GM18508 (cell line): ENCODE results near the gene CDHR3.

Experiments used
- ATAC-seq: cut with Tn5 transposase; IDR thresholded peaks from one replicate; pipeline ENCODE4 v1.9.1; 2021; ENCODE audit warnings: moderate number of reproducible peaks; ENCODE audit not compliant: insufficient read depth, unreplicated experiment

CDHR3 gene

DNA sequence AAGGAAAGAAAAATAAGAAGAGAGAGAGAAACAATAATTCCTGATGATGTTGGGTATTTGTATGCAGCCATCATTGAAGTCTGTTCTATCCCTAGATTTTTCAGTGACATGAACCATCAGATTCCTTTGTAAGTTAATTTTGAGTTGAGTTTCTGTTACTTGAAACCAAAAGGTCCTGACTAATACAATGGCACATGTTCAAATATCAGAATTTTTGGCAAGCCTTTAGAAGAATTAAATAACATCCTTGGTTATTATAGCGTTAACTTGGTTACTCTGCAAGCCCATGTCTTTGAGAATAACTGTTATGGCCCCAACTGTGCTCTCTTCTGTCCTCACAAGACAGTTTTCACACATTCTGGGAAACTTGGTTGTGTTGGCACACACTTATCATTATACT is 82.5 kb downstream of the CDHR3 start:
- no peak for ATAC-seq

GRCh38 chr7:106047184-106047583 is 84.1 kb downstream of the CDHR3 start:
- no peak for ATAC-seq

- no peak for ATAC-seq
Observed at GRCh38 chr7:106047818-106048705, 85.0 kb downstream of the CDHR3 start.

DNA sequence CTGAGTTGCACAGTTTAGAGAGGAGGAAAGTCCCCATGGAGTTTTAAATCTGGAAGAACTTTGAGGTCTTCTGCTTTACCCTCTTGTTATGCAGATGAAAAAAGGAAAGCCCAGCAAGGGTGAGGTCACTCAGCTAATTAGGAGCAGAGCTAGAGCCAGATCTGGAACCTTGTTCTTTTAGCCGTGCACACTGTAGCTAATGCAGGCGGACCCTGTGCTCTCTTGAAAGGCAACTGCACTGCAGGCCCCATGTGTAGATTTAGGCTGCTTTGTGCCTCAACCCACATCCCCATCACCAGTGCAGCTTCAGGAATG is 85.6 kb downstream of the CDHR3 start:
- ATAC-seq = no peak

DNA sequence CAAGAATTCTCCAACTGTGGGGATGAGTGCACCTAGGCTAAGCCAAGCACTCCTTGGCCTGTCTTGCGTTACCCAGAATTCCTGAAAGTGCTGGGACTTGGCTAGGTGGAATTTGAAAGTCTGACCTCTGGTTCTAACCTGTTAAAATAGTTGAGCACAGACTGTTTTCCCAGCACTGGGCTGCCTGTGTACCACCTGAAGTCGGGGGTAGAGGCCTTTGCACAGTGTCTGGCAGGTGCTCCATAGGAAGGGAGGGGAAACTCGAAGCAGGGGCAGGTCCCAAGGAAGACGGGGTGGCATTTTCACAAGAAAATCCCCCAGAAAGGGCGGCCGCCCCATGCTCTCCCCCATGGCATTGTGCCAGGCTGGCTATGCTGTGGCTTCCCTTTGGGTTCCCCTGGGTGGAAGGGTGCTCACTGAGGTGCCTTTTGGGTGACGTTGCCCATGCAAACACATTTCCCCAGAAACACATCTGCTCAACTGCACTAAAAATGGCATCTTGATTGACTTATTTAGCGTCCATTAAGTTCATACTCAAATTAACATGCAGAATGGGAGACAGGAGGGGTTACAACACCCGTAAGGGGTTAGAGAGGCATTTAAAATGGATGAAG is 86.2 kb downstream of the CDHR3 start:
- ATAC-seq = no peak

- ATAC-seq = no peak
Observed at GRCh38 chr7:106050002-106050745, 87.1 kb downstream of the CDHR3 start.

- no peak for ATAC-seq
Observed at GRCh38 chr7:106050746-106051117, 87.7 kb downstream of the CDHR3 start.

GRCh38 chr7:106052681-106053080 is 89.6 kb downstream of the CDHR3 start:
- ATAC-seq = no peak

GRCh38 chr7:106053109-106053508 is 90.0 kb downstream of the CDHR3 start:
- ATAC-seq = no peak

DNA sequence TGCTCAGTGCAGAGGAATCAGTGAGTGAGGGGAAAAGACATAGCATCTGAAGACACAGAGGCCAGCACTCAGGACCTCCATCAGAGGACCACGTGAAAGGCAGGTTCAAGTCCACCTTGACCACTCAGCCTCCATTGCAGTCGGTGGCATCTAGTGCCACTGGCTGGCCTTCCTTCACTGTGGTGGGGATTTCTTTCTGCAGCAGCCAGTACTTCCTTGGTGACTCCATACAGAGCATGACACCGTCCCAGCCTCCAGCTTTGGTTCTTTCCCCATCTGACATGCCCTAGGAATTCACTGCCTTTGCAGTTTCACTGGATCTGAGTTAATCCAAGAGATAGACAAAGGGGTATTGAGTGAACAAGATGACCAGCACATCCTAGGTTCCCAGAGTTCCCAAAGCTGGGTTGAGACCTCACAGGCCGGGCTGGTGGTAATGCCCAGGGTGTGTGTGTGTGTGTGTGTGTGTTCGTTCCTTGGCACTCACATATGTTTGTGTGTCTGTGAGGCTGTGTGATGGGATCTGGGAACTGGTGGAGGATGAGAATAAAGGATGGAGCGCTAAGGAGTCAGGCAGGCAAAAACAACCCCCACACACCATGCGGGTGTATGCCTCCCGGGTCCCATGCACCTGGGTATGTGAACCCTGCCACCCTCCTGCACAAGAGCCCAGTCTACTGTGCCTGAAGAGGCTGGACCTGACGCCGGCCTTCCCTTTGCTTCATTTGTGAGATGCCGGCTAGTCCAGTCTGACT is 91.3 kb downstream of the CDHR3 start:
- no peak for ATAC-seq

DNA sequence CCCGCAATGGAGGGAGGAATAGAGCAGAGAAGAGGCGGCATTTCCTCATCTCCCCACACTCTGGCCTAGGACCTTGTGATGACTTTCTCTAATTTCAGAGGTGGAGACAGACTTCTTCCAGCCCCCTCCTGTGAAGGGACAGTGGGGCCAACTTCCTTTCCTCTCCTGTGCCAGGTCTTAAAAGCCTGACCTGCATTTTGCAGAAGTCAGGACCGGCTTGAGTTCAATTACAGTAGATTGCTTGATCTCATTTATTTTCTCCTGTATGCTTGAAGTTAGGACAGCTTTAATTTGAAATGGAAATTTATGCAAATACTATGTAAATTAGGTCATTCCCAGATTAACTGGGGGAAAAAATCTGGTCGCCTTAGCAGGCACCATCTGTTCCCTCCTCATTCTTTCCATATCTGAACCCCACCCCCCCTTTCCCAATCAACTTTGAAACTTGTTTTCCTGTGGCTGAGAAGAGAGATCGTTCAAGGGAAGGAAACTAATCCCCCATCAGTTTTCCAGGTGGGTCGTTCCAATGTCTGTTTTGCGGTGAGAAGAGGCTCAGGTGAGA is 92.0 kb downstream of the CDHR3 start:
- ATAC-seq = no peak

DNA sequence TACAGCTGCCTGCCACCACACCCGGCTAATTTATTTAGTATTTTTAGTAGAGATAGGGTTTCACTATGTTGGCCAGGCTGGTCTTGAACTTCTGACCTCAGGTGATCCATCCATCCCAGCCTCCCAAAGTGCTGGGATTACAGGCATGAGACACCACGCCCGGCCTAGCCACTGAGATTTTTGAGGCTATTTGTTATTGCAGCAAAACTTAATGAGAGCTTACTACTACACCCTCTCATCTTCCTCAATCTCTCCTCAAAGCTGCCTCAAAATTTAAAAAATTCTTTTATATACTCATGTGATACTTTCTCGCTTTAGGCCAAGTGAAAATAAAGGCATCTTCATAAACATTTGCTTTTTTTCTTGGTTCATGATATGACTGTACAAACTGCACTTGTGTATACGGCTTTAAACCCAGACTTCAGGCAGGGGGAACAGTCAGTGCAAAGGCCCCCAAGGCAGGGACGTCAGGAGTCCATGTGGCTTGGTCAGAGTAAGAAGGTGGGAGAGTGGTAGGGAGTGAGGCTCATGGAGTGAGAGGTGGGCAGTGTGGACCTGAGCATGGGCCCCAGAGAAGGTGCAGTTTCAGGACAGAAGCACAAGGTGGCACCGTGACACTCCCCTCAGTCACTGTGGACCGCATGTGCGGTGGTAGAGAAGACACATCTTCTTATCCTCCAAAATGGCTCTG is 93.6 kb downstream of the CDHR3 start:
- ATAC-seq = no peak

- ATAC-seq = no peak
Observed at GRCh38 chr7:106057204-106057961, 94.3 kb downstream of the CDHR3 start.

DNA sequence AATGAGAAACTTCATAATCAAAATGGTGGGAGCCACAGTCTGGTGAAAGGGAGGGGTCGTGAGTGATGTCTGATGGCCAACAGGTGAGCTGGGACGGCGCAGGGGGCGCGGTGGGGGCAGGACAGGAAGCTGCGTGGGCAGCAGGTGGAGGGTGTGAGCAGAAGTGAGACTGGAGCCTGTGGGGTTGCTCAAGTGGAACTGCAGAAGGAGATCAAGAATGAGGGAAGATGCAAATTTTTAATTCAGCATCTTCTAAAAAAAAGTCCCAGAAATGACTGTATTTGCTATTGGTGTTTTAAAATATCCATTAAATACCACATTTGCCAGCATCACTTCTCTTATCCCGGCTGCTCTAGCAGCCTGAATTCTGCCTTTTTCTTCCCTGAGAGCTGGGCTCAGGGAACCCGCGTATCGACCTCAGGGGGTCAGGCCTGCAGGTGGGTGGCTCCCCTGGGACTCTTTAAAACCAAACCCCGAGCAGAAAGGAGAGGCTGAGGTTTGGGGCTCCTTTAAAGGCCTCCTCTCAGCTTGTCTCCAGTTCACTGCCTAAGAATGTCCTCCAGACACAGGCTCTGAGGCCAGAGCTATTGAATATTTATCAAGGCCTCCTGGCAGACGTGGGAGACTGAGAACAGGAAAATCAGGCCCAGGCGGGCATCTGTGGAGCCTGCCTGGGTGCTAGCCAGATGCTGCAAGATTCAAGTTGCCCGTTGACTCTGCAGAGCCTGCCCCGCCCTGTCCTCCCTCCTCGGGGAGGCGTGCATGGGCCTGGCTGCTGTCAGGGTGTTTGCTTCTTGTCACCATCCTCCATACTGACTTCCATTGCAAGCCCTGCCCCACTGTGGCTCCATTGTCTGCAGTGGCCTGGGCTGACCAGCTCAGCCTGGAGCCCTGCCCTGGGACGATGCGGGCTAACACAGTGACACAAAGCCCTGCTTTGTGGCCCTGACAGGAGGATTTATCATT is 95.2 kb downstream of the CDHR3 start:
- ATAC-seq = peak; percentile 44

DNA sequence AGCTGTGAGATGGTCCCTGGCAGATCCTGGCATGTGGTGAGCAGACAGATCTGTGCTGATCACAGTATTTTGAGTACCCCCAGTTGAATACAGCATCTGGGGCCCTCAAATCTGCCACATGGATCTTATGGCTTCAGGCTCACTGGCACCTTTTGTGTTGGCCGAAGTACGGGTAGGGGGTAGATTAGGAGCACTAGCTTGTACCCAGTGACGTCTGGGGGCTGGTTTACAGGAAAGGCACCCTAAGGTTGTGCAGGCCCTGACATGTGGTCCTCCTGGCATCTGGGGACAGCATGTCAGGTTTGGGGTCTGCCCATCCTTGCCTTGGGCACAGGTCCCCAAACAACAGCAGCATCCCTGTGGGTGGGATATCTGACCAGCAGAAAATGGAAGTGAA is 95.9 kb downstream of the CDHR3 start:
- ATAC-seq = no peak

DNA sequence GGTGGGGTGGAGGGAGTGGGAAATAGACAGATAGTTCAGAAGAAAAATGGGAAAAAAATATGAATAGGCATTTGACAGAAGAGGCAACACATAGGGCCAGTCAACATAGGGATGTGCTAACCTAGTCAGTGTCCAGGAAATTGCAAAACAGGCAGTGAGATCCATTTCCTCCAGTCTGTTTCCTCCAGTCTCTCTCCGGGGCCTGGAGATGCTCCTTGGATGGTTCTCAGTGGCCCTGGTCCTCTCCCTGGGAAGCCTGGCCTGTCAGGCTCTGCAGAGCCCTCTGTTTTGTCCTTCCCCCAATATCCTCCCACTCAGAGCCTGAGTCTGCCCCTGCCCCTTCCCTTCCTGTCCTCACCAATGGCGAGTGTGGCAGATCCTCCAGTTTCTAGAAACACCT is 96.5 kb downstream of the CDHR3 start:
- no peak for ATAC-seq

GRCh38 chr7:106060394-106060920 is 97.4 kb downstream of the CDHR3 start:
- ATAC-seq = no peak
